Liver (tissue), 3 donors: Measurements from ENCODE around the gene ASIC2.

Experiments used
- EGR1 ChIP-seq, 2 donors: IDR thresholded peaks; 2 replicates each; pipeline ENCODE4 v1.6.1; 2016 to 2018; ENCODE audit warnings: antibody characterized with exemption in 2 of 2, low read depth in 2 of 2
- GABPA ChIP-seq, 2 donors: IDR thresholded peaks in 1 of 2; conservative IDR thresholded peaks in 1 of 2; 2 replicates each; pipeline ENCODE4 v1.6.1; 2016; ENCODE audit warnings: antibody characterized with exemption in 2 of 2, mild to moderate bottlenecking in 1 of 2, moderate library complexity in 1 of 2
- HNF4A ChIP-seq, 2 donors: conservative IDR thresholded peaks; 2 replicates each; pipeline ENCODE4 v1.6.1; 2016; ENCODE audit warnings: antibody characterized with exemption in 2 of 2, mild to moderate bottlenecking in 2 of 2
- HNF4G ChIP-seq: IDR thresholded peaks from 2 replicates; pipeline ENCODE4 v1.6.1; 2016; ENCODE audit warnings: antibody characterized with exemption
- JUND ChIP-seq, 2 donors: IDR thresholded peaks; 2 replicates each; pipeline ENCODE4 v1.6.1; 2016; ENCODE audit warnings: antibody characterized with exemption in 2 of 2
- RAD21 ChIP-seq, 2 donors: IDR thresholded peaks; 2 replicates each; pipeline ENCODE4 v1.6.1; 2016; ENCODE audit warnings: antibody characterized with exemption in 2 of 2, mild to moderate bottlenecking in 2 of 2
- SP1 ChIP-seq: IDR thresholded peaks from 2 replicates; pipeline ENCODE4 v1.6.1; 2018; ENCODE audit warnings: antibody characterized with exemption, mild to moderate bottlenecking
- TAF1 ChIP-seq: conservative IDR thresholded peaks from 2 replicates; pipeline ENCODE4 v1.6.1; 2016; ENCODE audit warnings: antibody characterized with exemption, mild to moderate bottlenecking
- YY1 ChIP-seq: IDR thresholded peaks from 2 replicates; pipeline ENCODE4 v1.6.1; 2016; ENCODE audit warnings: antibody characterized with exemption, mild to moderate bottlenecking
- TF ChIP-seq, protein P1 (sequence below): fragments of 150-350 bp; IDR thresholded peaks from 2 replicates; pipeline ENCODE4 v1.5.1; 2017; ENCODE audit warnings: improper control_type of control experiment, low read depth, low read length; ENCODE audit not compliant: missing input control
- TF ChIP-seq, protein P2 (sequence below): IDR thresholded peaks from 2 replicates; pipeline ENCODE4 v1.6.1; 2016; ENCODE audit warnings: antibody characterized with exemption, mild to moderate bottlenecking
- TF ChIP-seq, protein P3 (sequence below): IDR thresholded peaks from 2 replicates; pipeline ENCODE4 v1.6.1; 2016; ENCODE audit warnings: antibody characterized with exemption
- TF ChIP-seq, protein P4 (sequence below): IDR thresholded peaks from 2 replicates; pipeline ENCODE4 v1.6.1; 2016; ENCODE audit warnings: antibody characterized with exemption
- TF ChIP-seq, protein P5 (sequence below): IDR thresholded peaks from 2 replicates; pipeline ENCODE4 v1.6.1; 2016; ENCODE audit warnings: antibody characterized with exemption
- donor health status: healthy.
- donor health status: healthy.

DNA sequence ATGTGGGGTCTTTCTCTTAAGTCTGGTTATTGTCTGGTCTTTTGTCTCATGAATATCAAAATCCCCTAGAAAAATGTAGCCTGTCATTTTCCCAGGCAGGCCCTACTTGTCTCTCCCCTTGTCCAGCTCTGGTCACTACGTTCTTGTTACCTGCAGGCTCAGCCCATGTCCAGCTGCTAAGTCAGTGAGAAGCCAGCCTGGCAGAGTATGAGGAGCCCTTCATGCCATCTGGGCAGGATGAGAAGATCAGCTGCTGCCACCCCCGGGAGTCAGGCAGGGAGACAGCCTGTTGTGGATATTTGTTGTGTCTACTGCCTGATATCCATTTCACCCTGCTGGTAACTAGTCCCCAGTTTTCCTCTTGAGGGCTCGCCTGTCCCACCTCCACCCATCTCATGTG is 88.9 kb downstream of the ASIC2 start:
- TF ChIP-seq, protein P1, sequence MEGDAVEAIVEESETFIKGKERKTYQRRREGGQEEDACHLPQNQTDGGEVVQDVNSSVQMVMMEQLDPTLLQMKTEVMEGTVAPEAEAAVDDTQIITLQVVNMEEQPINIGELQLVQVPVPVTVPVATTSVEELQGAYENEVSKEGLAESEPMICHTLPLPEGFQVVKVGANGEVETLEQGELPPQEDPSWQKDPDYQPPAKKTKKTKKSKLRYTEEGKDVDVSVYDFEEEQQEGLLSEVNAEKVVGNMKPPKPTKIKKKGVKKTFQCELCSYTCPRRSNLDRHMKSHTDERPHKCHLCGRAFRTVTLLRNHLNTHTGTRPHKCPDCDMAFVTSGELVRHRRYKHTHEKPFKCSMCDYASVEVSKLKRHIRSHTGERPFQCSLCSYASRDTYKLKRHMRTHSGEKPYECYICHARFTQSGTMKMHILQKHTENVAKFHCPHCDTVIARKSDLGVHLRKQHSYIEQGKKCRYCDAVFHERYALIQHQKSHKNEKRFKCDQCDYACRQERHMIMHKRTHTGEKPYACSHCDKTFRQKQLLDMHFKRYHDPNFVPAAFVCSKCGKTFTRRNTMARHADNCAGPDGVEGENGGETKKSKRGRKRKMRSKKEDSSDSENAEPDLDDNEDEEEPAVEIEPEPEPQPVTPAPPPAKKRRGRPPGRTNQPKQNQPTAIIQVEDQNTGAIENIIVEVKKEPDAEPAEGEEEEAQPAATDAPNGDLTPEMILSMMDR = no peak
- TF ChIP-seq, protein P2, sequence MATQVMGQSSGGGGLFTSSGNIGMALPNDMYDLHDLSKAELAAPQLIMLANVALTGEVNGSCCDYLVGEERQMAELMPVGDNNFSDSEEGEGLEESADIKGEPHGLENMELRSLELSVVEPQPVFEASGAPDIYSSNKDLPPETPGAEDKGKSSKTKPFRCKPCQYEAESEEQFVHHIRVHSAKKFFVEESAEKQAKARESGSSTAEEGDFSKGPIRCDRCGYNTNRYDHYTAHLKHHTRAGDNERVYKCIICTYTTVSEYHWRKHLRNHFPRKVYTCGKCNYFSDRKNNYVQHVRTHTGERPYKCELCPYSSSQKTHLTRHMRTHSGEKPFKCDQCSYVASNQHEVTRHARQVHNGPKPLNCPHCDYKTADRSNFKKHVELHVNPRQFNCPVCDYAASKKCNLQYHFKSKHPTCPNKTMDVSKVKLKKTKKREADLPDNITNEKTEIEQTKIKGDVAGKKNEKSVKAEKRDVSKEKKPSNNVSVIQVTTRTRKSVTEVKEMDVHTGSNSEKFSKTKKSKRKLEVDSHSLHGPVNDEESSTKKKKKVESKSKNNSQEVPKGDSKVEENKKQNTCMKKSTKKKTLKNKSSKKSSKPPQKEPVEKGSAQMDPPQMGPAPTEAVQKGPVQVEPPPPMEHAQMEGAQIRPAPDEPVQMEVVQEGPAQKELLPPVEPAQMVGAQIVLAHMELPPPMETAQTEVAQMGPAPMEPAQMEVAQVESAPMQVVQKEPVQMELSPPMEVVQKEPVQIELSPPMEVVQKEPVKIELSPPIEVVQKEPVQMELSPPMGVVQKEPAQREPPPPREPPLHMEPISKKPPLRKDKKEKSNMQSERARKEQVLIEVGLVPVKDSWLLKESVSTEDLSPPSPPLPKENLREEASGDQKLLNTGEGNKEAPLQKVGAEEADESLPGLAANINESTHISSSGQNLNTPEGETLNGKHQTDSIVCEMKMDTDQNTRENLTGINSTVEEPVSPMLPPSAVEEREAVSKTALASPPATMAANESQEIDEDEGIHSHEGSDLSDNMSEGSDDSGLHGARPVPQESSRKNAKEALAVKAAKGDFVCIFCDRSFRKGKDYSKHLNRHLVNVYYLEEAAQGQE = no peak
- no peak for TF ChIP-seq YY1
- no peak for TF ChIP-seq HNF4A (conservative IDR thresholded peaks at IDR 0.05)
- TF ChIP-seq, protein P3, sequence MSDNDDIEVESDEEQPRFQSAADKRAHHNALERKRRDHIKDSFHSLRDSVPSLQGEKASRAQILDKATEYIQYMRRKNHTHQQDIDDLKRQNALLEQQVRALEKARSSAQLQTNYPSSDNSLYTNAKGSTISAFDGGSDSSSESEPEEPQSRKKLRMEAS = no peak
- no peak for TF ChIP-seq GABPA (IDR thresholded peaks at IDR 0.05 in 1 of 2, conservative IDR thresholded peaks at IDR 0.05 in 1 of 2)
- no peak for TF ChIP-seq EGR1 (IDR thresholded peaks at IDR 0.05; ENCODE audit: low read depth in 2 of 2)
- no peak for TF ChIP-seq HNF4G
- TF ChIP-seq TAF1 = no peak
- no peak for TF ChIP-seq RAD21 (IDR thresholded peaks at IDR 0.05)
- no peak for TF ChIP-seq JUND (IDR thresholded peaks at IDR 0.05)
- no peak for TF ChIP-seq SP1
- TF ChIP-seq, protein P4, sequence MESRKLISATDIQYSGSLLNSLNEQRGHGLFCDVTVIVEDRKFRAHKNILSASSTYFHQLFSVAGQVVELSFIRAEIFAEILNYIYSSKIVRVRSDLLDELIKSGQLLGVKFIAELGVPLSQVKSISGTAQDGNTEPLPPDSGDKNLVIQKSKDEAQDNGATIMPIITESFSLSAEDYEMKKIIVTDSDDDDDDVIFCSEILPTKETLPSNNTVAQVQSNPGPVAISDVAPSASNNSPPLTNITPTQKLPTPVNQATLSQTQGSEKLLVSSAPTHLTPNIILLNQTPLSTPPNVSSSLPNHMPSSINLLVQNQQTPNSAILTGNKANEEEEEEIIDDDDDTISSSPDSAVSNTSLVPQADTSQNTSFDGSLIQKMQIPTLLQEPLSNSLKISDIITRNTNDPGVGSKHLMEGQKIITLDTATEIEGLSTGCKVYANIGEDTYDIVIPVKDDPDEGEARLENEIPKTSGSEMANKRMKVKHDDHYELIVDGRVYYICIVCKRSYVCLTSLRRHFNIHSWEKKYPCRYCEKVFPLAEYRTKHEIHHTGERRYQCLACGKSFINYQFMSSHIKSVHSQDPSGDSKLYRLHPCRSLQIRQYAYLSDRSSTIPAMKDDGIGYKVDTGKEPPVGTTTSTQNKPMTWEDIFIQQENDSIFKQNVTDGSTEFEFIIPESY = no peak
- TF ChIP-seq, protein P5, sequence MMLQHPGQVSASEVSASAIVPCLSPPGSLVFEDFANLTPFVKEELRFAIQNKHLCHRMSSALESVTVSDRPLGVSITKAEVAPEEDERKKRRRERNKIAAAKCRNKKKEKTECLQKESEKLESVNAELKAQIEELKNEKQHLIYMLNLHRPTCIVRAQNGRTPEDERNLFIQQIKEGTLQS = no peak
